HCT116 (cell line): ENCODE measurements around the gene MED16. TPM values are rescaled to one million over a fixed set of nuclear protein-coding genes. Genes with fewer than 3 reads are reported as not detected.

Source experiments
- ATAC-seq: fragments of 200-7000 bp; cut with Tn5 transposase; 2 replicates; pipeline ENCODE4 v1.9.1; 2020; ENCODE audit warnings: mild to moderate bottlenecking, moderate library complexity
- BruUV-seq: library from RNA; stranded (reverse); fragments of 400-500 nt; replicated peaks from 2 replicates; lab custom pipeline; 2021; lab: Mats Ljungman, UMichigan
- CTCF ChIA-PET: fragments of 300-600 bp; sonication (Branson Sonifier 250); formaldehyde crosslinking; loops from one replicate; lab custom pipeline; 2021; ENCODE audit warnings: antibody characterized with exemption; lab: Charles Lee
- POLR2A ChIA-PET: fragments of 300-600, 350-600 bp; sonication (Branson Sonifier 250); formaldehyde crosslinking; loops from one replicate; lab custom pipeline; 2021; ENCODE audit warnings: antibody characterized with exemption; lab: Charles Lee
- RAD21 ChIA-PET, 2 experiments: fragments of 300-600 bp; sonication (Branson Sonifier 250); formaldehyde crosslinking; loops; one replicate each; lab custom pipeline; 2023; ENCODE audit warnings: low total read pairs in 2 of 2; ENCODE audit not compliant: uncharacterized antibody in 2 of 2, unreplicated experiment in 2 of 2, low non-redundant PET in 1 of 2; lab: Charles Lee
- DNase-seq: peaks from one replicate; pipeline ENCODE4 v3.0.0-alpha.2; 2010; ENCODE audit warnings: low read depth, low spot score
- H2AFZ ChIP-seq: fragments of 200-600 bp; shearing (Covaris generic), sonication (generic); 2 replicates; pipeline ENCODE4 v1.6.1; 2017; ENCODE audit warnings: low read depth, mixed run types, mixed read lengths, antibody characterized with exemption, low read length; ENCODE audit not compliant: poor library complexity, severe bottlenecking
- H3K27ac ChIP-seq: 2 replicates; pipeline ENCODE4 v1.5.1; 2012; ENCODE audit warnings: low read depth, low read length
- H3K27me3 ChIP-seq: fragments of 200-600 bp; sonication (generic); 2 replicates; pipeline ENCODE4 v1.6.1; 2016; ENCODE audit warnings: mixed run types, low read length, mixed read lengths; ENCODE audit not compliant: insufficient read depth
- H3K36me3 ChIP-seq, 2 experiments: fragments of 200-500 bp in 1 of 2; fragments of 200-600 bp in 1 of 2; sonication (Bioruptor generic) in 1 of 2; sonication (generic) in 1 of 2; 2 replicates each; pipeline versions ENCODE4 v1.5.1 to v1.6.1; 2014 to 2016; ENCODE audit warnings: low read length in 2 of 2, inconsistent platforms in 1 of 2, mixed read lengths in 1 of 2, mixed run types in 1 of 2; ENCODE audit not compliant: insufficient read depth in 2 of 2, control insufficient read depth in 1 of 2
- H3K4me1 ChIP-seq, 2 experiments: fragments of 200-600 bp in 1 of 2; sonication (generic) in 1 of 2; 2 replicates each; pipeline versions ENCODE4 v1.5.1 to v1.6.1; 2012 to 2017; ENCODE audit warnings: low read length in 2 of 2, inconsistent platforms in 1 of 2, mild to moderate bottlenecking in 1 of 2, mixed read lengths in 1 of 2, mixed run types in 1 of 2, moderate library complexity in 1 of 2; ENCODE audit not compliant: insufficient read depth in 2 of 2, control insufficient read depth in 1 of 2
- H3K4me2 ChIP-seq: fragments of 200-600 bp; sonication (generic); 2 replicates; pipeline ENCODE4 v1.6.1; 2017; ENCODE audit warnings: mixed run types, low read length, mixed read lengths
- H3K4me3 ChIP-seq, 2 experiments: fragments of 200-600 bp in 1 of 2; sonication (generic) in 1 of 2; replicated peaks in 1 of 2; 2 replicates each; pipeline ENCODE4 v1.5.1; 2011 to 2016; ENCODE audit warnings: low read length in 2 of 2, control low read depth in 1 of 2, low read depth in 1 of 2, mild to moderate bottlenecking in 1 of 2, mixed read lengths in 1 of 2, mixed run types in 1 of 2
- H3K79me2 ChIP-seq: fragments of 200-600 bp; sonication (generic); 2 replicates; pipeline ENCODE4 v1.6.1; 2017; ENCODE audit warnings: mild to moderate bottlenecking, mixed run types, low read length, moderate library complexity, mixed read lengths; ENCODE audit not compliant: insufficient read depth
- H3K9ac ChIP-seq: fragments of 200-600 bp; sonication (generic); 2 replicates; pipeline ENCODE4 v1.6.1; 2016; ENCODE audit warnings: low read length, mixed read lengths
- H3K9me2 ChIP-seq: fragments of 200-600 bp; sonication (generic), shearing (Covaris generic); 2 replicates; pipeline ENCODE4 v1.6.1; 2017; ENCODE audit warnings: mixed run types, mild to moderate bottlenecking, moderate library complexity; ENCODE audit not compliant: insufficient read depth
- H3K9me3 ChIP-seq, 2 experiments: fragments of 200-500 bp in 1 of 2; fragments of 200-600 bp in 1 of 2; sonication (Bioruptor generic) in 1 of 2; sonication (generic) in 1 of 2; 2 replicates each; pipeline ENCODE4 v1.6.1; 2014 to 2017; ENCODE audit warnings: low read length in 2 of 2, mixed read lengths in 2 of 2, inconsistent platforms in 1 of 2, low read depth in 1 of 2, mild to moderate bottlenecking in 1 of 2, mixed run types in 1 of 2, moderate library complexity in 1 of 2; ENCODE audit not compliant: control insufficient read depth in 1 of 2, insufficient read depth in 1 of 2
- H4K20me1 ChIP-seq: fragments of 200-600 bp; sonication (generic), shearing (Covaris generic); 2 replicates; pipeline ENCODE4 v1.6.1; 2017; ENCODE audit warnings: mixed run types, mild to moderate bottlenecking, moderate library complexity; ENCODE audit not compliant: insufficient read depth
- CEBPB ChIP-seq: IDR thresholded peaks from 2 replicates; pipeline ENCODE4 v1.6.1; 2012; ENCODE audit warnings: low read depth
- EGR1 ChIP-seq: IDR thresholded peaks from 2 replicates; pipeline ENCODE4 v1.6.1; 2012; ENCODE audit warnings: low read depth
- JUND ChIP-seq: IDR thresholded peaks from 2 replicates; pipeline ENCODE4 v1.6.1; 2012
- POLR2A ChIP-seq: IDR thresholded peaks from 2 replicates; pipeline ENCODE4 v1.7.0; 2011; ENCODE audit warnings: borderline replicate concordance; ENCODE audit not compliant: insufficient read depth, insufficient read length; ENCODE audit errors: extremely low read depth
- POLR2AphosphoS5 ChIP-seq: IDR thresholded peaks from 2 replicates; pipeline ENCODE4 v1.6.1; 2011; ENCODE audit warnings: mild to moderate bottlenecking, low read depth, low read length, moderate library complexity
- SIN3A ChIP-seq: IDR thresholded peaks from 2 replicates; pipeline ENCODE4 v1.6.1; 2012; ENCODE audit warnings: low read depth
- YY1 ChIP-seq: IDR thresholded peaks from 2 replicates; pipeline ENCODE4 v1.6.1; 2011; ENCODE audit warnings: low read length, low read depth, moderate library complexity, mild to moderate bottlenecking; ENCODE audit not compliant: insufficient replicate concordance; ENCODE audit errors: extremely low read depth
- ZNF274 ChIP-seq: fragments of 200-500 bp; sonication (Bioruptor generic); IDR thresholded peaks from 2 replicates; pipeline ENCODE4 v1.6.1; 2014; ENCODE audit warnings: mild to moderate bottlenecking, low read depth, low read length, inconsistent platforms
- intact Hi-C: fragments of 100-400 bp; cut with micrococcal nuclease; formaldehyde crosslinking; loops from 2 replicates; pipeline ENCODE4 v1.10.0; 2022
- total RNA-seq: library from RNA; stranded (reverse); gene quantifications from one replicate; pipeline ENCODE4 v1.2.1, GENCODE V29; 2021; ENCODE audit not compliant: unreplicated experiment
- TF ChIP-seq, protein P1 (sequence below), 3 experiments: fragments of 200-600 bp in 1 of 3; sonication (generic) in 1 of 3; IDR thresholded peaks in 2 of 3; conservative IDR thresholded peaks in 1 of 3; 2 replicates each; pipeline ENCODE4 v1.5.1; 2012 to 2017; ENCODE audit warnings: low read depth in 2 of 3, low read length in 2 of 3, antibody characterized with exemption in 1 of 3, borderline replicate concordance in 1 of 3, control low read depth in 1 of 3, mild to moderate bottlenecking in 1 of 3, mixed read lengths in 1 of 3, mixed run types in 1 of 3, moderate library complexity in 1 of 3; ENCODE audit not compliant: insufficient read depth in 1 of 3
- TF ChIP-seq, protein P2 (sequence below): IDR thresholded peaks from 2 replicates; pipeline ENCODE4 v1.6.1; 2012
- TF ChIP-seq, protein P3 (sequence below): IDR thresholded peaks from 2 replicates; pipeline ENCODE4 v1.6.1; 2012
- TF ChIP-seq, protein P4 (sequence below): IDR thresholded peaks from 2 replicates; pipeline ENCODE4 v1.6.1; 2011; ENCODE audit warnings: mild to moderate bottlenecking, low read length, moderate library complexity; ENCODE audit not compliant: insufficient replicate concordance; ENCODE audit errors: extremely low read depth

Gene MED16
- total RNA-seq, 1 experiment from 2014 or later, result 73.6 TPM

DNA sequence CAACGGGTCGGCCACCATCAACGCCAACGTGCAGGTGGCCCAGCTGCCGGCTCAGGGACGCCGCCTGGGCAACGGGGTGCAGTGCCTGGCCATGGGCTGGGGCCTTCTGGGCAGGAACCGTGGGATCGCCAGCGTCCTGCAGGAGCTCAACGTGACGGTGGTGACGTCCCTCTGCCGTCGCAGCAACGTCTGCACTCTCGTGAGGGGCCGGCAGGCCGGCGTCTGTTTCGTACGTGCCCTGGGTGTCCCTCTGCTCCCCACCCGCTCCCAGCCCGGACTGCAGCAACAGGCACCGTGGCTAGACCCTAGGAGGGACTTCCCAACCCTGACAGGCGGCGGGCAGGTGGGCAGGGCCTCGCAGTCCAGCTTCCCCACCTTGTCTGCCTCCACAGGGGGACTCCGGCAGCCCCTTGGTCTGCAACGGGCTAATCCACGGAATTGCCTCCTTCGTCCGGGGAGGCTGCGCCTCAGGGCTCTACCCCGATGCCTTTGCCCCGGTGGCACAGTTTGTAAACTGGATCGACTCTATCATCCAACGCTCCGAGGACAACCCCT, 37.3 kb downstream of the MED16 start:
- H3K27ac ChIP-seq, result no peak overlapping the region
- CTCF ChIA-PET, result interaction anchor here (0.6 to 1.7 kb wide), 3 partner anchors 26 to 126 kb away, joined by 3 to 9 read pairs (median 6); no protein-coding TSS in a partner anchor

More for the DNA sequence above, 37.3 kb downstream of the MED16 start:
- H2AFZ ChIP-seq, result no peak overlapping the region
- TF ChIP-seq, protein P1, sequence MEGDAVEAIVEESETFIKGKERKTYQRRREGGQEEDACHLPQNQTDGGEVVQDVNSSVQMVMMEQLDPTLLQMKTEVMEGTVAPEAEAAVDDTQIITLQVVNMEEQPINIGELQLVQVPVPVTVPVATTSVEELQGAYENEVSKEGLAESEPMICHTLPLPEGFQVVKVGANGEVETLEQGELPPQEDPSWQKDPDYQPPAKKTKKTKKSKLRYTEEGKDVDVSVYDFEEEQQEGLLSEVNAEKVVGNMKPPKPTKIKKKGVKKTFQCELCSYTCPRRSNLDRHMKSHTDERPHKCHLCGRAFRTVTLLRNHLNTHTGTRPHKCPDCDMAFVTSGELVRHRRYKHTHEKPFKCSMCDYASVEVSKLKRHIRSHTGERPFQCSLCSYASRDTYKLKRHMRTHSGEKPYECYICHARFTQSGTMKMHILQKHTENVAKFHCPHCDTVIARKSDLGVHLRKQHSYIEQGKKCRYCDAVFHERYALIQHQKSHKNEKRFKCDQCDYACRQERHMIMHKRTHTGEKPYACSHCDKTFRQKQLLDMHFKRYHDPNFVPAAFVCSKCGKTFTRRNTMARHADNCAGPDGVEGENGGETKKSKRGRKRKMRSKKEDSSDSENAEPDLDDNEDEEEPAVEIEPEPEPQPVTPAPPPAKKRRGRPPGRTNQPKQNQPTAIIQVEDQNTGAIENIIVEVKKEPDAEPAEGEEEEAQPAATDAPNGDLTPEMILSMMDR (IDR thresholded peaks at IDR 0.05 in 2 of 3, conservative IDR thresholded peaks at IDR 0.05 in 1 of 3; ENCODE audit: borderline replicate concordance in 1 of 3, insufficient read depth in 1 of 3, low read depth in 2 of 3, low read length in 2 of 3), result no peak
- TF ChIP-seq YY1 (no peak), JUND (no peak), EGR1 (no peak), POLR2A (no peak), POLR2AphosphoS5 (no peak), ZNF274 (no peak), SIN3A (no peak), CEBPB (no peak)
- TF ChIP-seq, protein P2, sequence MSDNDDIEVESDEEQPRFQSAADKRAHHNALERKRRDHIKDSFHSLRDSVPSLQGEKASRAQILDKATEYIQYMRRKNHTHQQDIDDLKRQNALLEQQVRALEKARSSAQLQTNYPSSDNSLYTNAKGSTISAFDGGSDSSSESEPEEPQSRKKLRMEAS, result no peak
- TF ChIP-seq, protein P3, sequence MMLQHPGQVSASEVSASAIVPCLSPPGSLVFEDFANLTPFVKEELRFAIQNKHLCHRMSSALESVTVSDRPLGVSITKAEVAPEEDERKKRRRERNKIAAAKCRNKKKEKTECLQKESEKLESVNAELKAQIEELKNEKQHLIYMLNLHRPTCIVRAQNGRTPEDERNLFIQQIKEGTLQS, result no peak
- TF ChIP-seq, protein P4, sequence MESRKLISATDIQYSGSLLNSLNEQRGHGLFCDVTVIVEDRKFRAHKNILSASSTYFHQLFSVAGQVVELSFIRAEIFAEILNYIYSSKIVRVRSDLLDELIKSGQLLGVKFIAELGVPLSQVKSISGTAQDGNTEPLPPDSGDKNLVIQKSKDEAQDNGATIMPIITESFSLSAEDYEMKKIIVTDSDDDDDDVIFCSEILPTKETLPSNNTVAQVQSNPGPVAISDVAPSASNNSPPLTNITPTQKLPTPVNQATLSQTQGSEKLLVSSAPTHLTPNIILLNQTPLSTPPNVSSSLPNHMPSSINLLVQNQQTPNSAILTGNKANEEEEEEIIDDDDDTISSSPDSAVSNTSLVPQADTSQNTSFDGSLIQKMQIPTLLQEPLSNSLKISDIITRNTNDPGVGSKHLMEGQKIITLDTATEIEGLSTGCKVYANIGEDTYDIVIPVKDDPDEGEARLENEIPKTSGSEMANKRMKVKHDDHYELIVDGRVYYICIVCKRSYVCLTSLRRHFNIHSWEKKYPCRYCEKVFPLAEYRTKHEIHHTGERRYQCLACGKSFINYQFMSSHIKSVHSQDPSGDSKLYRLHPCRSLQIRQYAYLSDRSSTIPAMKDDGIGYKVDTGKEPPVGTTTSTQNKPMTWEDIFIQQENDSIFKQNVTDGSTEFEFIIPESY, result no peak
- TF ChIP-seq, all 23 proteins: peak for 0
- Histone ChIP-seq H3K36me3 (no peaks in the 10 kb centered on the region), H3K4me3 (no peak overlapping the region), H3K9me3 (no peaks in the 10 kb centered on the region), H4K20me1 (no peaks in the 10 kb centered on the region), H3K4me2 (no peak overlapping the region), H3K27me3 (no peaks in the 10 kb centered on the region), H3K4me1 (peaks cover 15 to 21% of the 10 kb centered on the region in 2 experiments), H3K9me2 (no peaks in the 10 kb centered on the region), H3K79me2 (no peaks in the 10 kb centered on the region), H3K9ac (no peak overlapping the region)
- no peak for DNase-seq
- ChIA-PET POLR2A (no interaction called here), RAD21 (no interaction called here)
- intact Hi-C loops, result loop anchor here (2.0 kb wide), 1 partner anchor 65 kb away; no protein-coding TSS in a partner anchor
- no TSS peak for BruUV-seq
- ATAC-seq, result no peak
